Measurements from ENCODE around the gene ERLIN1.

The ERLIN1 gene

GRCh38 chr10:100173035-100173434 is 12.8 kb downstream of the ERLIN1 start:
- 93 to 96% methylated on average over 5 to 6 of the region's 6 CpGs for WGBS, 2 experiments
- H3K27me3 ChIP-seq (ENCODE audit: control insufficient read depth, insufficient read depth, low read length, poor library complexity, severe bottlenecking): no peaks in the 10 kb centered on the region
- H3K27ac ChIP-seq (ENCODE audit: insufficient read depth, low read depth, low read length, poor library complexity, severe bottlenecking): no peak overlapping the region
- H3K9me3 ChIP-seq (ENCODE audit: control insufficient read depth, low read length): no peaks in the 10 kb centered on the region
- no peaks in the 10 kb centered on the region for H3K36me3 ChIP-seq (ENCODE audit: control insufficient read depth, insufficient read depth, low read length)
- no peaks in the 10 kb centered on the region for H3K4me1 ChIP-seq (ENCODE audit: control insufficient read depth, insufficient read depth, low read length)
- H3K4me3 ChIP-seq (ENCODE audit: insufficient read depth, low read depth, low read length): no peak overlapping the region

DNA sequence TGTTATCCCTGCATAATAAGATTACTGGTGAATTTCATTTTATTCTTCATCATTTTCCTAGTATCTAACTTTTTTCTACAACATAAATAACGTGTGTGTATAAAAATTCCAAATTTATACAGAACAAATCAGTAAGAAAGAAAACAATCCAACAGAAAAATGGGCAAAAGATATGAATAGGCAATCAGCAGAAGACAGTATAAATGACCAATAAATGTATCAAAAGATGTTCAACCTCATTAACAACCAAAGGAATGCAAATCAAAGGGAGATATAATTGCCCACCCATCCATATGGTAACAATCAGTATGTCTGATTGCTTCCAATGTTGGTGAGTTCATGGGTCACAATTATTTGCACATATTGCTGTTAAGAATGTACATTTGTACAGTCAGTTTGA is 13.5 kb downstream of the ERLIN1 start:
- no peaks in the 10 kb centered on the region for H3K9me3 ChIP-seq (ENCODE audit: control insufficient read depth, low read length)
- no peaks in the 10 kb centered on the region for H3K27me3 ChIP-seq (ENCODE audit: control insufficient read depth, insufficient read depth, low read length, poor library complexity, severe bottlenecking)
- no peak overlapping the region for H3K27ac ChIP-seq (ENCODE audit: insufficient read depth, low read depth, low read length, poor library complexity, severe bottlenecking)
- no peaks in the 10 kb centered on the region for H3K4me1 ChIP-seq (ENCODE audit: control insufficient read depth, insufficient read depth, low read length)
- WGBS, 2 experiments: 100% methylated on average over 1 of the region's 1 CpG; no CpG with 5 or more reads in 1 of the 2 experiments
- no peak overlapping the region for H3K4me3 ChIP-seq (ENCODE audit: insufficient read depth, low read depth, low read length)
- no peaks in the 10 kb centered on the region for H3K36me3 ChIP-seq (ENCODE audit: control insufficient read depth, insufficient read depth, low read length)

DNA sequence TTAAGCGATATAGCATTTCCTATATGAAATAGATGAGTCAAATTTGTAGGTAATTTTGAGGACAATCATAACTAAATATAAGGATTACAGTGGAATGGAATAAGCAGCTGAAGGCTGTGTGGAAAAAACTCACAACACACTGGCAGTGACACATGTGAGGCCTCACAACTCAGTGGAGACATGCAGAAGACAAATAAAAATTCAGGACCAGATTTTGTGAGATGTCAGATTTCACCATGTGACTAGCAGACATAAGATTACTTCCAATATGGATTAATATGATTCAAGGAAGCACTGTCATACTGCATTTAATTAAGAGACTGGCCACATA is 17.6 kb downstream of the ERLIN1 start:
- Histone ChIP-seq H3K27me3 (ENCODE audit: control insufficient read depth, insufficient read depth, low read length, poor library complexity, severe bottlenecking) (no peaks in the 10 kb centered on the region), H3K36me3 (ENCODE audit: control insufficient read depth, insufficient read depth, low read length) (no peaks in the 10 kb centered on the region), H3K27ac (ENCODE audit: insufficient read depth, low read depth, low read length, poor library complexity, severe bottlenecking) (no peak overlapping the region), H3K4me3 (ENCODE audit: insufficient read depth, low read depth, low read length) (no peak overlapping the region), H3K9me3 (ENCODE audit: control insufficient read depth, low read length) (no peaks in the 10 kb centered on the region), H3K4me1 (ENCODE audit: control insufficient read depth, insufficient read depth, low read length) (no peaks in the 10 kb centered on the region)
- WGBS, 2 experiments: 100% methylated on average over 1 of the region's 1 CpG; no CpG with 5 or more reads in 1 of the 2 experiments

DNA sequence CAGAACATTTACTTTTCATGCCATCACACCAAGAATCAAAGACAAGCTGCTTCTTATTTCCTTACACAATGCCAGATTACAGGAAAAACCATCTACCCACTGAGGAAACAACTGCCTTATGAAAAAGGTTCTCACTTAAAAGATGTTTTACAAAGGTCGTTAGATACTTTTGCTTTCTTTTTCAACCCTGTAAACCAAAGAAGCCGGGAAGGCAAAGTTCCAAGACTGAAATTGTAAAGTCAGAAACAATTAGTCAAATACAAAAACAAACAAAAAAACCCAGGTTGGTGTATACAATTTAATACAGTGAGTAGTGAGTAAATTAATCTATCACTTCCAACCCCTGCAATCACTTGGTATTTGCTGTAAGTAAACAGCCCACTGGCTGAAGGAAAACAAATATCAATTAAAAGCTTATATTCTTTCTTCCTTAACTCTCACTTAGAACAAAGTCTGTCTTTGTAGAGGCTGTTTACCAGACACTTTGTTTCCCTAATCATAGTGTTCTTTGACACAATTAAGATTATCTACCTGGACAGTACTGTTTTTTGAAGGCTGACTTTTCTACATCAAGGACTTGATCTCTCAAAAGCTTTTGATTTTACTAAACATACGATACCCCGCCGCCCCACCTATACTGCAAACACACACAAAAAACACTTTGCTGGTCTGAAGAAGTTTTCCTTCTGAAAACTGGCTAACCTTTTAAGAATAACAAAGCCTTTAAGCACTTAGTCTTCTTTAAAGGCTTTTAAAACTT is 18.1 kb downstream of the ERLIN1 start:
- Histone ChIP-seq H3K9me3 (ENCODE audit: control insufficient read depth, low read length) (no peaks in the 10 kb centered on the region), H3K27me3 (ENCODE audit: control insufficient read depth, insufficient read depth, low read length, poor library complexity, severe bottlenecking) (no peaks in the 10 kb centered on the region), H3K4me3 (ENCODE audit: insufficient read depth, low read depth, low read length) (no peak overlapping the region), H3K27ac (ENCODE audit: insufficient read depth, low read depth, low read length, poor library complexity, severe bottlenecking) (no peak overlapping the region), H3K36me3 (ENCODE audit: control insufficient read depth, insufficient read depth, low read length) (no peaks in the 10 kb centered on the region), H3K4me1 (ENCODE audit: control insufficient read depth, insufficient read depth, low read length) (no peaks in the 10 kb centered on the region)
- WGBS, 2 experiments: 93 to 99% methylated on average over 5 of the region's 5 CpGs

- no peaks in the 10 kb centered on the region for H3K36me3 ChIP-seq (ENCODE audit: control insufficient read depth, insufficient read depth, low read length)
- no peak overlapping the region for H3K27ac ChIP-seq (ENCODE audit: insufficient read depth, low read depth, low read length, poor library complexity, severe bottlenecking)
- H3K4me3 ChIP-seq (ENCODE audit: insufficient read depth, low read depth, low read length): no peak overlapping the region
- H3K4me1 ChIP-seq (ENCODE audit: control insufficient read depth, insufficient read depth, low read length): no peaks in the 10 kb centered on the region
- WGBS, 2 experiments: 97 to 99% methylated on average over 3 of the region's 3 CpGs
- no peaks in the 10 kb centered on the region for H3K27me3 ChIP-seq (ENCODE audit: control insufficient read depth, insufficient read depth, low read length, poor library complexity, severe bottlenecking)
- no peaks in the 10 kb centered on the region for H3K9me3 ChIP-seq (ENCODE audit: control insufficient read depth, low read length)
Observed at GRCh38 chr10:100163704-100164621, 21.9 kb downstream of the ERLIN1 start.

GRCh38 chr10:100162696-100163095 is 23.1 kb downstream of the ERLIN1 start:
- Histone ChIP-seq H3K27ac (ENCODE audit: insufficient read depth, low read depth, low read length, poor library complexity, severe bottlenecking) (no peak overlapping the region), H3K27me3 (ENCODE audit: control insufficient read depth, insufficient read depth, low read length, poor library complexity, severe bottlenecking) (no peaks in the 10 kb centered on the region), H3K36me3 (ENCODE audit: control insufficient read depth, insufficient read depth, low read length) (no peaks in the 10 kb centered on the region), H3K9me3 (ENCODE audit: control insufficient read depth, low read length) (no peaks in the 10 kb centered on the region), H3K4me3 (ENCODE audit: insufficient read depth, low read depth, low read length) (no peak overlapping the region), H3K4me1 (ENCODE audit: control insufficient read depth, insufficient read depth, low read length) (no peaks in the 10 kb centered on the region)
- WGBS, 2 experiments: 100% methylated on average over 1 to 2 of the region's 3 CpGs

- H3K4me3 ChIP-seq (ENCODE audit: insufficient read depth, low read depth, low read length): no peak overlapping the region
- H3K9me3 ChIP-seq (ENCODE audit: control insufficient read depth, low read length): no peaks in the 10 kb centered on the region
- no peak overlapping the region for H3K27ac ChIP-seq (ENCODE audit: insufficient read depth, low read depth, low read length, poor library complexity, severe bottlenecking)
- H3K27me3 ChIP-seq (ENCODE audit: control insufficient read depth, insufficient read depth, low read length, poor library complexity, severe bottlenecking): no peaks in the 10 kb centered on the region
- peaks cover 11% of the 10 kb centered on the region for H3K36me3 ChIP-seq (ENCODE audit: control insufficient read depth, insufficient read depth, low read length)
- H3K4me1 ChIP-seq (ENCODE audit: control insufficient read depth, insufficient read depth, low read length): no peaks in the 10 kb centered on the region
- WGBS, 2 experiments: 100% methylated on average over 2 of the region's 2 CpGs; no CpG with 5 or more reads in 1 of the 2 experiments
Observed at GRCh38 chr10:100158044-100158805, 27.6 kb downstream of the ERLIN1 start.

- H3K27ac ChIP-seq (ENCODE audit: insufficient read depth, low read depth, low read length, poor library complexity, severe bottlenecking): no peak overlapping the region
- no peaks in the 10 kb centered on the region for H3K4me1 ChIP-seq (ENCODE audit: control insufficient read depth, insufficient read depth, low read length)
- H3K4me3 ChIP-seq (ENCODE audit: insufficient read depth, low read depth, low read length): no peak overlapping the region
- H3K9me3 ChIP-seq (ENCODE audit: control insufficient read depth, low read length): no peaks in the 10 kb centered on the region
- H3K36me3 ChIP-seq (ENCODE audit: control insufficient read depth, insufficient read depth, low read length): peaks cover 15% of the 10 kb centered on the region
- no peaks in the 10 kb centered on the region for H3K27me3 ChIP-seq (ENCODE audit: control insufficient read depth, insufficient read depth, low read length, poor library complexity, severe bottlenecking)
Observed at GRCh38 chr10:100157156-100157555, 28.7 kb downstream of the ERLIN1 start.

- 96% methylated on average over 4 to 5 of the region's 5 CpGs for WGBS, 2 experiments
- Histone ChIP-seq H3K27ac (ENCODE audit: insufficient read depth, low read depth, low read length, poor library complexity, severe bottlenecking) (no peak overlapping the region), H3K36me3 (ENCODE audit: control insufficient read depth, insufficient read depth, low read length) (peaks cover 15% of the 10 kb centered on the region), H3K4me3 (ENCODE audit: insufficient read depth, low read depth, low read length) (no peak overlapping the region), H3K4me1 (ENCODE audit: control insufficient read depth, insufficient read depth, low read length) (no peaks in the 10 kb centered on the region), H3K27me3 (ENCODE audit: control insufficient read depth, insufficient read depth, low read length, poor library complexity, severe bottlenecking) (no peaks in the 10 kb centered on the region), H3K9me3 (ENCODE audit: control insufficient read depth, low read length) (no peaks in the 10 kb centered on the region)
Observed at GRCh38 chr10:100155936-100156335, 29.9 kb downstream of the ERLIN1 start.

GRCh38 chr10:100154666-100155065 is 31.2 kb downstream of the ERLIN1 start:
- Histone ChIP-seq H3K27me3 (ENCODE audit: control insufficient read depth, insufficient read depth, low read length, poor library complexity, severe bottlenecking) (no peaks in the 10 kb centered on the region), H3K9me3 (ENCODE audit: control insufficient read depth, low read length) (no peaks in the 10 kb centered on the region), H3K4me1 (ENCODE audit: control insufficient read depth, insufficient read depth, low read length) (no peaks in the 10 kb centered on the region), H3K27ac (ENCODE audit: insufficient read depth, low read depth, low read length, poor library complexity, severe bottlenecking) (no peak overlapping the region), H3K36me3 (ENCODE audit: control insufficient read depth, insufficient read depth, low read length) (peaks cover 15% of the 10 kb centered on the region), H3K4me3 (ENCODE audit: insufficient read depth, low read depth, low read length) (no peak overlapping the region)
- WGBS, 2 experiments: 95 to 96% methylated on average over 4 of the region's 4 CpGs

Measured in ectodermal cell (in vitro differentiated cells).